Measurements from ENCODE around the gene SYT6.

The SYT6 gene

GRCh38 chr1:114149211-114149610 lies 4.5 kb downstream of the SYT6 start:
- TF ChIP-seq CTCF (IDR thresholded peaks at IDR 0.05; ENCODE audit: low read depth, low read length, missing control alignments) = no peak
- H3K4me3 ChIP-seq (ENCODE audit: low read depth, low read length) = no peak overlapping the region
- DNase-seq (ENCODE audit: low read depth) = no peak

- no peak for DNase-seq (ENCODE audit: low read depth)
- TF ChIP-seq CTCF (IDR thresholded peaks at IDR 0.05; ENCODE audit: low read depth, low read length, missing control alignments) = no peak
- no peak overlapping the region for H3K4me3 ChIP-seq (ENCODE audit: low read depth, low read length)
These were observed 8.0 kb downstream of the SYT6 start for GRCh38 chr1:114145504-114146151.

DNA sequence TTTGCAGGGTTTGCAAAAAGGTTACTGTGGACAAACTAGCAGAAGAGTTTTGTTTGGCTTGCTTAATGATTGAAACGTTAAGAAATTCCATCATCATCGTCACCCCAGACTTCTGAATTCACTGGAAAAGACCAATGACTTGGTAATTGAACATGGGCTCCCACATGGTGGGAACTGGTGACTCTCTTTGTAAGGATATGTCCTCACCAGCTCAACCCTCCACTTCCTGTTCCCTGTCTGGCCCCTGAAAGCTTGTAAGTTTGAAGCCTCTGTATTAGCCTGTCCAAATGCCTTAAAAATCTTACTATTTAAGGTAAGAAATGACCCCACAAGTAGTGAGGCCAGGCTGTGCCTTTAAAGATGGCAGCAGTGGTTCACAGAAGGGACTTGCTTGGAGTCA lies 9.7 kb downstream of the SYT6 start:
- no peak for DNase-seq (ENCODE audit: low read depth)
- TF ChIP-seq CTCF (IDR thresholded peaks at IDR 0.05; ENCODE audit: low read depth, low read length, missing control alignments) = no peak
- no peak overlapping the region for H3K4me3 ChIP-seq (ENCODE audit: low read depth, low read length)

- TF ChIP-seq CTCF (IDR thresholded peaks at IDR 0.05; ENCODE audit: low read depth, low read length, missing control alignments) = no peak
- no peak overlapping the region for H3K4me3 ChIP-seq (ENCODE audit: low read depth, low read length)
- DNase-seq (ENCODE audit: low read depth) = no peak
These were observed 14.1 kb downstream of the SYT6 start for GRCh38 chr1:114139540-114139939.

- TF ChIP-seq CTCF (IDR thresholded peaks at IDR 0.05; ENCODE audit: low read depth, low read length, missing control alignments) = no peak
- H3K4me3 ChIP-seq (ENCODE audit: low read depth, low read length) = no peak overlapping the region
- DNase-seq (ENCODE audit: low read depth) = no peak
These were observed 16.2 kb downstream of the SYT6 start for GRCh38 chr1:114137497-114137896.

GRCh38 chr1:114135786-114136185 lies 17.9 kb downstream of the SYT6 start:
- no peak for TF ChIP-seq CTCF (IDR thresholded peaks at IDR 0.05; ENCODE audit: low read depth, low read length, missing control alignments)
- DNase-seq (ENCODE audit: low read depth) = no peak
- no peak overlapping the region for H3K4me3 ChIP-seq (ENCODE audit: low read depth, low read length)

DNA sequence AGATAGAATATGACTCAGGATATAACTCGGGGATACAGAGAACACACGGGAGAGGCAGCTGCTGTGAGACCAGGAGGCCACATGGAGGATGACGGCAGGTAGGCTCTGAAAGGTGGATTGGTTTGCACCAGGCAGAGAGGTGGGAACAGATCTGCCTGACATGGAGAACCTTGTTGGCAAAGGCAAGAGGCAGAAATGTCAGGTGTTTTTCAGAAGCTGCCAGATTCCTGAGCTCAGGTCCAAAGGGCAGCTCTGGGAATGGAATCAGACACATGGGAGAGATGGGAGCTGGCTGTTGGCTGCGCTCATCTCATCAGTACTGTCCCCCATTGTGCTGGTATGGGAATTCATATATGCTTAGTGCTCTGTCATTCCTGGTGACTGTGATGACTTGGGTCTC lies 19.2 kb downstream of the SYT6 start:
- H3K4me3 ChIP-seq (ENCODE audit: low read depth, low read length) = no peak overlapping the region

More for the DNA sequence above, 19.2 kb downstream of the SYT6 start:
- DNase-seq (ENCODE audit: low read depth) = no peak
- TF ChIP-seq CTCF (IDR thresholded peaks at IDR 0.05; ENCODE audit: low read depth, low read length, missing control alignments) = no peak

Data from GM12864 (cell line).